ENCODE data around the gene ASTN1. TPM values are rescaled to one million over a fixed set of nuclear protein-coding genes. Genes with fewer than 3 reads are reported as not detected.

The ASTN1 gene
- total RNA-seq, 4 donors from 2014 or later, result 0.93 to 2.9 (median 2.3) TPM

DNA sequence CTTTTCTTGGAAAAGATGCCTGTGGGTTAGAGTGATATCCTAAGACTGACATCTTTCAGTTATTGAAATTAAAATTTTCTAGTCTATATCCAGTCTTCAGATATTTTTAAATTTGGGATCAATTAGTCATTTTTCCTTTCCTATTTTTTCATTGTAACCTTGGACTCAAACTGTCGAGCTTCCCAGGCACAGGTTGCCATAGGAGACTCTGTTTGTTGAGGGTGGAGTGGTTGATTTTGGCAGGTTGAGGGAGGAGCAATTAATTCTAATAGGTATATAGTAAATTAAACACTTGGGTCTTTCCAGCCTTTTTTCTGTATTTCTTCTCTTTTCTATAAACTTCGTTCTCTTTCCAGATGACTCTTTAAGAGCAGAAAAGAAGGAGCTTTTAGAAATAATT, 326.8 kb downstream of the ASTN1 start:
- ATAC-seq, result no peak
- H3K4me1 ChIP-seq, result no peaks in the 10 kb centered on the region
- H3K27ac ChIP-seq, result no peak overlapping the region
- no peaks in the 10 kb centered on the region for H3K36me3 ChIP-seq
- no peaks in the 10 kb centered on the region for H3K27me3 ChIP-seq
- TF ChIP-seq POLR2AphosphoS5 (IDR thresholded peaks at IDR 0.05) (no peak), POLR2A (IDR thresholded peaks at IDR 0.05) (no peak), EP300 (IDR thresholded peaks at IDR 0.05) (no peak)
- no peaks in the 10 kb centered on the region for H3K9me3 ChIP-seq
- H3K4me3 ChIP-seq, result no peak overlapping the region
- WGBS, 2 donors (ENCODE audit: low coverage in 1 of 2), result 22 to 53% methylated on average over 2 of the region's 2 CpGs

DNA sequence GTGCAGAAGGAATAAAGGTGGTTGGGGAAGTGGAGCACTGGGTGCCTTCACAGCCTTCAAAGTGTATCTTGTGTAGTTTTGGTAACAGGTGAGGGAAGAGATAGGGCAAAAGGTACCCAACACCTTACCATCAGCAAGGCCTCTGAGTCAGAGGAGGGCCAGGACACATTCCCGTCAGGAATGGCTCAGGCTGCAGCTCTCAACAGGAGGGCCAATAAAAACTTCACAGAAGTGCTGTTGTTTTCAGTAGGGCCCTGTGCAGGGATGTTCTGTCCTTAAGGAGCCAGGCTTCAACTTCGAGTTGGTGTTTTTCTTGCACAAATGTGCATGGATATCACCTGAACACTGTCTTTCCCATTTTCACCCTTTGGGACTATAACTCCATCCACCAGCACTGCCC, 333.4 kb downstream of the ASTN1 start:
- no peak for ATAC-seq
- no peaks in the 10 kb centered on the region for H3K4me1 ChIP-seq
- 69% methylated on average over 2 of the region's 2 CpGs; no CpG with 5 or more reads in 1 of the 2 donors for WGBS, 2 donors (ENCODE audit: low coverage in 1 of 2)

DNA sequence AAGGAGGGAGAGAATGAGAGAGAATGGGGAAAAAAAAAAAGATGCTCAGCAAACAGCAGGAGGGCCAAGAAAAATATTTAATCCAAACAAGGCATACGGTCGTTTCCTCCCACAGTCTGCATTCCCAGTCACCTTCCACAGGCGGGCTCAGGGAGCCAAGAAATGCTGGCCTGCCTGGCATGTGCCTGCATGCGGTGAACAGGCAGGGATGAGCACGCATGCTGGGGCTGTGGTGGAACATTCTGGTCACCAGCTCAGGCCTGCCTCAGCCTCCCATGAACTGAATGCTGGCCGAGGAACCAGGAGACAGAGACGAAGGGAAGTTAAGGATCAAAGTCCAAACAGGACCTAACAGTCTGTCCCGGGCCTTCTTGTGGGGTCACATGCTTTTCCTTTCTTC, 335.3 kb downstream of the ASTN1 start:
- Histone ChIP-seq H3K9me3 (no peaks in the 10 kb centered on the region), H3K36me3 (no peaks in the 10 kb centered on the region), H3K27ac (no peak overlapping the region), H3K4me3 (no peak overlapping the region), H3K4me1 (no peaks in the 10 kb centered on the region), H3K27me3 (no peaks in the 10 kb centered on the region)
- TF ChIP-seq CTCF (IDR thresholded peaks at IDR 0.05) (no peak), POLR2AphosphoS5 (IDR thresholded peaks at IDR 0.05) (no peak), EP300 (IDR thresholded peaks at IDR 0.05) (no peak), POLR2A (IDR thresholded peaks at IDR 0.05) (no peak)
- ATAC-seq, result no peak
- 21 to 55% methylated on average over 2 to 5 of the region's 8 CpGs for WGBS, 2 donors (ENCODE audit: low coverage in 1 of 2)

More for the DNA sequence above, 333.4 kb downstream of the ASTN1 start:
- no peak for TF ChIP-seq POLR2AphosphoS5 (IDR thresholded peaks at IDR 0.05)
- no peak for TF ChIP-seq POLR2A (IDR thresholded peaks at IDR 0.05)
- no peak for TF ChIP-seq EP300 (IDR thresholded peaks at IDR 0.05)
- TF ChIP-seq CTCF (IDR thresholded peaks at IDR 0.05), result no peak
- Histone ChIP-seq H3K27ac (no peak overlapping the region), H3K4me3 (no peak overlapping the region), H3K9me3 (no peaks in the 10 kb centered on the region), H3K27me3 (no peaks in the 10 kb centered on the region), H3K36me3 (no peaks in the 10 kb centered on the region)

DNA sequence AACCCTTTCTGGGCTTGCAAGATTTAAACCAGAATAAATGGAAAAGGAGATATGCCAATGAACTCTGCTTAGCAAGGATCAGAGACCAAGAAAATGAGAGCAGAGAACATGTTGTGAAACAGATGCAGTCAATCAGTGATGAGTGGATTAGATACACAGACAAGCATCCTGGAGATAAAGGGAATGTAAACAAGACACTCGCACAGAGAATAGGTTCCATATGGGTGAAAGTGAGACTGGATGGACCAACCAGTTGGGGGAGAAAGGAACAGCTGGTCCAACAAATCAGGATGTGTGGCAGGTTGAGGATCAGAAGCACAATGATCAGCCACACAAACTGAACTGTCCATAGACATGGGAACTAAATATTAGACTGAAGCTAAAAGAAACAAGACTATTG, 338.2 kb downstream of the ASTN1 start:
- Histone ChIP-seq H3K27ac (no peak overlapping the region), H3K4me3 (no peak overlapping the region), H3K27me3 (no peaks in the 10 kb centered on the region), H3K36me3 (no peaks in the 10 kb centered on the region), H3K4me1 (no peaks in the 10 kb centered on the region), H3K9me3 (no peaks in the 10 kb centered on the region)
- TF ChIP-seq POLR2AphosphoS5 (IDR thresholded peaks at IDR 0.05), result no peak
- TF ChIP-seq CTCF (IDR thresholded peaks at IDR 0.05), result no peak
- TF ChIP-seq POLR2A (IDR thresholded peaks at IDR 0.05), result no peak
- no peak for TF ChIP-seq EP300 (IDR thresholded peaks at IDR 0.05)
- 13 to 17% methylated on average over 1 of the region's 1 CpG for WGBS, 2 donors (ENCODE audit: low coverage in 1 of 2)
- no peak for ATAC-seq

DNA sequence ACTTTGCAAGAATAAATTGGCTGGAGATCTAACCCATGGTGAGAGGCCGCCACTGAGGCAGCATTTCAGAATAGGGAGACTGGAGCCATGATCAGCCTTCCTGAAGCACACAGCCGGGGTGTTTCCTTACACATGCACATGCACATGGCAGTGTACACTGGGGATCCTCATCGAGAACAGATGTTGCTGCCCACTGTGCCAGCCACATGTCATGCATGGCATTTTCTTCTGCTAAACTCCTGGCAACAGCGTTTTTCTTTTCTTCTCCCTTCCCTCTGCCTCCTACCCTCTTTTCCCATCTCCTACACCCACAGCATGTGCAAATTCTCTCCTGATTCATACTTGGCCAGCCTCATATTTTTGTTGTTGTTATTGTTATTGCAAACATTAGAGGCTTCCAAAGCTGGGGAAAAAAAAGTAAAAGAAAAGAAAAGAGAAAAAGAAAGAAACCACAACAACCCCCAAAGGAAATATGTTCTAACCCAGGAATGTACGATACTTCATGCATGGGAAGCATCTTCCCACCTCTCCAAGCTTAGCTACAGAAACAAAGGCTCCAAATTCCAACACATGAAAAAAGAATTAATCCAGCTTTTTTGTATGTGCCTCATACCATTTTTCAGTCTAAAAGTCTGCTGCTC, 344.0 kb downstream of the ASTN1 start:
- Histone ChIP-seq H3K9me3 (no peaks in the 10 kb centered on the region), H3K36me3 (no peaks in the 10 kb centered on the region), H3K27ac (no peak overlapping the region), H3K27me3 (no peaks in the 10 kb centered on the region), H3K4me3 (no peak overlapping the region), H3K4me1 (no peaks in the 10 kb centered on the region)
- no peak for TF ChIP-seq EP300 (IDR thresholded peaks at IDR 0.05)
- TF ChIP-seq CTCF (IDR thresholded peaks at IDR 0.05), result no peak
- no peak for TF ChIP-seq POLR2AphosphoS5 (IDR thresholded peaks at IDR 0.05)
- no peak for TF ChIP-seq POLR2A (IDR thresholded peaks at IDR 0.05)
- no peak for ATAC-seq
- WGBS, 2 donors (ENCODE audit: low coverage in 1 of 2), result 71 to 76% methylated on average over 4 of the region's 5 CpGs

Measured in gastroesophageal sphincter (tissue), 4 donors.